K562 (cell line): ENCODE results near the gene AFDN. TPM values are rescaled to one million over a fixed set of nuclear protein-coding genes. Genes with fewer than 3 reads are reported as not detected.

Experiments
- CBFA2T3 ChIP-seq: fragments of 450-650 bp; IDR thresholded peaks from 2 replicates; pipeline ENCODE4 v1.6.1; 2017
- CHD1 ChIP-seq: fragments of 200-600 bp; sonication (generic); IDR thresholded peaks from one replicate; pipeline ENCODE4 v1.6.1; 2012; ENCODE audit warnings: mild to moderate bottlenecking, moderate library complexity, low read length, inconsistent platforms
- CREB5 ChIP-seq: fragments of 250-450 bp; sonication (Bioruptor Pico); IDR thresholded peaks from 2 replicates; pipeline ENCODE4 v1.5.0; 2020; ENCODE audit warnings: mild to moderate bottlenecking
- HMBOX1 ChIP-seq: sonication (generic); IDR thresholded peaks from 2 replicates; pipeline ENCODE4 v1.6.1; 2016
- HMG20A ChIP-seq: fragments of 450-650 bp; formaldehyde crosslinking; conservative IDR thresholded peaks from 2 replicates; pipeline ENCODE4 v1.4.0; 2020; ENCODE audit warnings: mild to moderate bottlenecking, mixed read lengths
- KLF13 ChIP-seq: fragments of 450-650 bp; IDR thresholded peaks from 2 replicates; pipeline ENCODE4 v1.6.1; 2016; ENCODE audit warnings: missing genetic modification characterization, low read depth, mild to moderate bottlenecking, missing compliant biosample characterization, moderate library complexity, borderline replicate concordance
- POLR2AphosphoS5 ChIP-seq: IDR thresholded peaks from 2 replicates; pipeline ENCODE4 v1.6.1; 2011; ENCODE audit warnings: mild to moderate bottlenecking, low read depth, low read length, moderate library complexity; ENCODE audit not compliant: control insufficient read depth, insufficient read depth
- POLR2H ChIP-seq: IDR thresholded peaks from 2 replicates; pipeline ENCODE4 v1.6.1; 2016; ENCODE audit warnings: missing genetic modification characterization, low read depth, mild to moderate bottlenecking, control low read depth, missing compliant biosample characterization, moderate library complexity
- RBFOX2 ChIP-seq: fragments of 200-400 bp; formaldehyde crosslinking; IDR thresholded peaks from 2 replicates; pipeline ENCODE4 v1.6.1; 2017; ENCODE audit warnings: low read depth, mild to moderate bottlenecking, low read length, moderate library complexity
- TEAD4 ChIP-seq, 2 experiments: sonication (generic) in 1 of 2; formaldehyde crosslinking in 1 of 2; IDR thresholded peaks; 2 replicates each; pipeline versions ENCODE4 v1.6.1 to v1.8.0; 2012 to 2022; ENCODE audit warnings: borderline replicate concordance in 1 of 2, inconsistent platforms in 1 of 2, low read length in 1 of 2, mild to moderate bottlenecking in 1 of 2, missing genetic modification reagents in 1 of 2
- ZNF318 ChIP-seq, 2 experiments: fragments of 450-650 bp; IDR thresholded peaks; 2 replicates each; pipeline ENCODE4 v1.6.1; 2016; ENCODE audit warnings: mild to moderate bottlenecking in 2 of 2, borderline replicate concordance in 1 of 2, low read depth in 1 of 2, moderate library complexity in 1 of 2
- polyA plus RNA-seq, 8 experiments: library from polyadenylated mRNA; depleted of rRNA in 4 of 8; stranded (reverse) in 5 of 8; unstranded in 3 of 8; fragments of >200 nt; fragmentation: Nextera tagmentation in 2 of 8; fragmentation: Illumina TruSeq in 1 of 8; extraction: Ambion mirVana in 2 of 8; extraction: Trizol in 1 of 8; gene quantifications; 2 replicates each; pipeline versions ENCODE4 v1.2.1 to v1.2.3, GENCODE V29; 2011 to 2014; ENCODE audit warnings: inconsistent platforms in 1 of 8, missing spikeins in 1 of 8
- total RNA-seq, 7 experiments: library from RNA; depleted of rRNA in 6 of 7; stranded (reverse); fragments of >200 nt in 6 of 7; fragmentation: Illumina TruSeq in 2 of 7; extraction: Trizol in 2 of 7; gene quantifications; 2 replicates each; pipeline versions ENCODE4 v1.2.1 to v1.2.3, GENCODE V29; 2011 to 2021; ENCODE audit warnings: low replicate concordance in 1 of 7

Gene AFDN
- total and polyA plus RNA-seq, 9 of the 15 experiments (the other 6 are each of a cell fraction or from before 2014, with no cell fraction given) = 7.2 to 129 (median 105) TPM

DNA sequence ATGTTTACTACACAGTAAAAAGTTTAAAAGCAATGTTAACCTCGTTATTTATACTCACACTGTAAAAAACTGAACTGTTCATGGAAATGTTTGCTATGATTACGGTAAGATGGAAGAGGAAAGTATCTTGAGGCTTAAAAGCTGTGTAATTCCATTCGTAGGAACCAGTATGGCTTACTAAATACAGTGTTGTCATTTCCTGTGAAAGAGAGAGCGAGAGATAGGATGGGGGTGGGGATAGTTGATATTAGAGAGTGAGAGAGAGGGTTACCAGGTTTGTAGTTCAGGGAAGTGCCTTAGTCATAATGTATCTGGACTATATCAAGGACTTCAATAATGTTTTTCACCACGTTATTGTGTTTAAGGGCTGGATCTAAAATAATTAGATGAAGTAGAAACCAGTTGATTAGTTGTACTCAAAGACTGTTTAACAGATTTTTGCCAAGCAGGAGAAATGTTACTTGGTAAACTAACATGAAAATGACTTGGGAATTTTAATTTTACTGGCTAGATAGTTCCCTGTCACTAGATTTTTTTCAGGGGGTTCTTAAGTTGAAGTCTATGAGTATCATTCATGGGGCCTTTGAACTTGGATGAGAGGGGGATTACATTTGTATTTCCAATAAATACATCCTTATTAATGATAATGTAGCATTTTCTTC lies 30.4 kb downstream of the AFDN start (continued):
- TF ChIP-seq CREB5 (CRISPR knock-in tag) (peak; percentile 38; the same call in 1 of the 2 replicates), TEAD4 (IDR thresholded peaks at IDR 0.05; ENCODE audit: low read length) (peak; percentile 56), TEAD4 (CRISPR knock-in tag; IDR thresholded peaks at IDR 0.05; ENCODE audit: borderline replicate concordance) (no peak), POLR2H (tag) (peak; percentile 63; the same call in 1 of the 2 replicates), HMG20A (CRISPR knock-in tag) (no peak), ZNF318 (IDR thresholded peaks at IDR 0.05; ENCODE audit: borderline replicate concordance in 1 of 2, low read depth in 1 of 2) (peak in 1 of 2 experiments; percentile 48; a peak in 1 of 4 replicates), CBFA2T3 (peak; percentile 72), HMBOX1 (peak; percentile 99), POLR2AphosphoS5 (peak; percentile 61; the same call in 1 of the 2 replicates), CHD1 (no peak), RBFOX2 (peak; percentile 67), KLF13 (peak; percentile 34; the same call in 1 of the 2 replicates)
